NOMO-1 treated with DMSO at 0.1 percent for 48 hours (cell line): ENCODE data around the gene RAB11A.

Experiments used
- DNase-seq: peaks from one replicate; lab custom pipeline; 2025; ENCODE audit not compliant: unreplicated experiment; lab: John Stamatoyannopoulos, UW

Gene RAB11A

GRCh38 chr15:65935391-65935790 is 66.1 kb downstream of the RAB11A start:
- no peak for DNase-seq

GRCh38 chr15:65936282-65936681 is 67.0 kb downstream of the RAB11A start:
- DNase-seq, result no peak

- no peak for DNase-seq
Observed at GRCh38 chr15:65937054-65937453, 67.8 kb downstream of the RAB11A start.

- no peak for DNase-seq
Observed at GRCh38 chr15:65937476-65937875, 68.2 kb downstream of the RAB11A start.

- DNase-seq, result no peak
Observed at GRCh38 chr15:65938604-65939003, 69.3 kb downstream of the RAB11A start.

- DNase-seq, result no peak
Observed at GRCh38 chr15:65939901-65940617, 70.8 kb downstream of the RAB11A start.

GRCh38 chr15:65940618-65940909 is 71.3 kb downstream of the RAB11A start:
- no peak for DNase-seq
